ENCODE measurements around the gene TADA2A. TPM values are rescaled to one million over a fixed set of nuclear protein-coding genes. Genes with fewer than 3 reads are reported as not detected.

Gene TADA2A
- total RNA-seq, 1 donor from 2014 or later: 14.5 TPM

- H3K4me3 ChIP-seq (ENCODE audit: low read depth, low read length): no peak overlapping the region
- no peaks in the 10 kb centered on the region for H3K36me3 ChIP-seq (ENCODE audit: control insufficient read depth, insufficient read depth, low read length)
- H3K27me3 ChIP-seq (ENCODE audit: control insufficient read depth, insufficient read depth, low read length): no peaks in the 10 kb centered on the region
- DNase-seq (ENCODE audit: low read depth): no peak
- no peak for TF ChIP-seq CTCF (IDR thresholded peaks at IDR 0.05; ENCODE audit: insufficient read depth, low read length, poor library complexity, severe bottlenecking)
These were observed 22.0 kb upstream of the TADA2A start for GRCh38 chr17:37384560-37385149.

DNA sequence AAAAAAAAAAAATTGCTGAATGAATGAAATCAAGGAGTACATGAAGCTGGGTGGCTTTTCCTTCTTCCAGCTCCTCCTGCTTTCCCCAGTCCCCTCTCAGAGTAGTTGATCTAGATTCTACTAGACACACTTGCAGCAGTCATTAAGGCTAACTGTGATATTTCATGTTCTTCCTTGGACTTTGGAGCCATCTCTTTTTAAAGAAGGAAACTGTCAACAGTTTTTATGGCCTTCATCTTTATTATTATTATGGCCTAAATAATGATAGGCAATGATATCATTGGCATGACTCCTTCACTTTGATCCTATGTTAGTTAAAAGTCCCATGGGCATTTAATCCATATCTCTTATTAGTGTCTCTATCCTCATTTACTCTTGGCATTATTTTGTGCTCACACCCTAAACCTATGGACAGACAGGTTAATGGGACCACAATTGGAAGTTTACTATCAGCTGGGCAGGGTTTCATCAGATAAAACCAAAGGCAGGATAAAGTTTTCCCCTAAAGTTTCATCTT, 21.2 kb upstream of the TADA2A start:
- no peak for TF ChIP-seq CTCF (IDR thresholded peaks at IDR 0.05; ENCODE audit: insufficient read depth, low read length, poor library complexity, severe bottlenecking)
- H3K4me3 ChIP-seq (ENCODE audit: low read depth, low read length): no peak overlapping the region
- H3K27me3 ChIP-seq (ENCODE audit: control insufficient read depth, insufficient read depth, low read length): no peaks in the 10 kb centered on the region
- no peaks in the 10 kb centered on the region for H3K36me3 ChIP-seq (ENCODE audit: control insufficient read depth, insufficient read depth, low read length)
- DNase-seq (ENCODE audit: low read depth): no peak

DNA sequence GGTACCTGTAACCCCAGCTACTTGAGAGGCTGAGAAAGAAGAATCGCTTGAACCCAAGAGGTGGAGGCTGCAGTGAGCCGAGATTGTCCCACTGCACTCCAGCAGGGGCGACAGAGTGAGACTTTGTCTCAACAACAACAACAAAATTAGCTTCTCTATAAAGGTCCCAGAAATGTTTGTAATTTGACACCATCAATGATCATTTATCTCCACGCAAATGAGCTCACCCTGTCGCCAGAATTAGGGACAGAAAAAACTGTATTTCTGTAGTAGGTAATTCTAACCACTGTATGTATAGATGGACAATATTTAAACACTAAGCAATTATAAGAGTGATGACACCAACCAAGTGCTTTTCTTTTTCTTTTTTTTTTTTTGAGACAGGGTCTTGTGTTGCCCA, 20.2 kb upstream of the TADA2A start:
- Histone ChIP-seq H3K4me3 (ENCODE audit: low read depth, low read length) (no peak overlapping the region), H3K36me3 (ENCODE audit: control insufficient read depth, insufficient read depth, low read length) (no peaks in the 10 kb centered on the region), H3K27me3 (ENCODE audit: control insufficient read depth, insufficient read depth, low read length) (no peaks in the 10 kb centered on the region)
- TF ChIP-seq CTCF (IDR thresholded peaks at IDR 0.05; ENCODE audit: insufficient read depth, low read length, poor library complexity, severe bottlenecking): no peak
- no peak for DNase-seq (ENCODE audit: low read depth)

DNA sequence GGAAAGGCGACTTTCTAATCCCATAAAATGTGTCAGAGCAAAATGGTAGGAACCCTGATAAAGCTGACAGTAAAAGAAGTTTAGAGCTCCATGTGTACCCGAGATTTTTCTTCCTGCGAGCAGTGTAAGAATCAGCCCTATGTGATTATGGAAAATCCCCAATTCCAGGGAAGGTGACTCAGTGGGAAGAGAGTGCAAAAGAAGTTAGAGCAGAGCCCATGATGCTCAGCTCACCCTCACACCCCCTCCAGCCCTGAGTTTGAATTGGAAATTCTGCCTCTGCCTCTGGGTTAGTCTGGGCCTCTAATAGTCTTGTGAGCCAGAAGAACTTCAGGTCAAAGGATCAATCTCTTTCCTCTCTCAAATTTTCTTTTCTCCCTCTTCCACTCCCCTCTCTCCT, 18.4 kb upstream of the TADA2A start:
- no peak for DNase-seq (ENCODE audit: low read depth)
- H3K36me3 ChIP-seq (ENCODE audit: control insufficient read depth, insufficient read depth, low read length): no peaks in the 10 kb centered on the region
- TF ChIP-seq CTCF (IDR thresholded peaks at IDR 0.05; ENCODE audit: insufficient read depth, low read length, poor library complexity, severe bottlenecking): no peak
- H3K27me3 ChIP-seq (ENCODE audit: control insufficient read depth, insufficient read depth, low read length): no peaks in the 10 kb centered on the region
- no peak overlapping the region for H3K4me3 ChIP-seq (ENCODE audit: low read depth, low read length)

DNA sequence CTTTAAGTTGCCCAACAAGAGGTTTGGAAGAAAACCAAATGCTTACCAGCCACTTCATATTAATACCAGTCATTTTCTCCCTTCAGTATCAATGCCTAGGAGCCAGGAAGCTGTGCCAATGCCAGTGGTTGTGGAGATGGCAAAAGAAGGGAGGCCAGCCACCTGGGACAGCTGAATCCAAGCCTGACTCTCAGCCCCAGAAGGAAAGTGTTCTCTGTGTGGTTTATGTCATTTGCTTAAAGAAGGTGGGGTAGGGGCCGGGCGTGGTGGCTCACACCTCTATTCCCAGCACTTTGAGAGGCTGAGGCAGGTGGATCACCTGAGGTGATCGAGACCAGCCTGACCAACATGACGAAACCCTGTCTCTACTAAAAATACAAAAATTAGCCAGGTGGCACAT, 17.5 kb upstream of the TADA2A start:
- Histone ChIP-seq H3K4me3 (ENCODE audit: low read depth, low read length) (no peak overlapping the region), H3K27me3 (ENCODE audit: control insufficient read depth, insufficient read depth, low read length) (no peaks in the 10 kb centered on the region), H3K36me3 (ENCODE audit: control insufficient read depth, insufficient read depth, low read length) (no peaks in the 10 kb centered on the region)
- no peak for DNase-seq (ENCODE audit: low read depth)
- no peak for TF ChIP-seq CTCF (IDR thresholded peaks at IDR 0.05; ENCODE audit: insufficient read depth, low read length, poor library complexity, severe bottlenecking)

- Histone ChIP-seq H3K4me3 (ENCODE audit: low read depth, low read length) (no peak overlapping the region), H3K27me3 (ENCODE audit: control insufficient read depth, insufficient read depth, low read length) (no peaks in the 10 kb centered on the region), H3K36me3 (ENCODE audit: control insufficient read depth, insufficient read depth, low read length) (no peaks in the 10 kb centered on the region)
- DNase-seq (ENCODE audit: low read depth): no peak
- TF ChIP-seq CTCF (IDR thresholded peaks at IDR 0.05; ENCODE audit: insufficient read depth, low read length, poor library complexity, severe bottlenecking): no peak
These were observed 15.5 kb upstream of the TADA2A start for GRCh38 chr17:37391146-37391545.
